T-cell (primary cell): Measurements from ENCODE around the gene MBD4. TPM values are rescaled to one million over a fixed set of nuclear protein-coding genes. Genes with fewer than 3 reads are reported as not detected.
"Not testable (repeated sequence)": the region's sequence is repeated elsewhere in the genome, so short reads cannot be mapped to it uniquely, and the experiment has no call there.

ENCODE experiments used
- ATAC-seq, 4 experiments: fragments of 200-7000 bp in 3 of 4; fragments of 150-1000 bp in 1 of 4; cut with Tn5 transposase; replicated peaks in 1 of 4; 1 replicate in 3 of 4; 2 replicates in 1 of 4; pipeline ENCODE4 v1.10.0; 2021; ENCODE audit warnings: moderate library complexity in 3 of 4, mild to moderate bottlenecking in 2 of 4, moderate number of reproducible peaks in 1 of 4
- CTCF ChIA-PET, 2 donors: fragments of 300-600 bp; sonication (Branson Sonifier 250); formaldehyde crosslinking; loops; one replicate each; lab custom pipeline; 2022; ENCODE audit warnings: antibody characterized with exemption in 2 of 2; lab: Charles Lee
- POLR2A ChIA-PET, 2 donors: fragments of 300-600 bp; sonication (Branson Sonifier 250); formaldehyde crosslinking; loops; one replicate each; lab custom pipeline; 2022; ENCODE audit warnings: antibody characterized with exemption in 2 of 2; lab: Charles Lee
- DNase-seq, 35 experiments: peaks; one replicate each; pipeline versions ENCODE4 v3.0.0 to v3.0.0-alpha.2; 2013 to 2023
- H3K27ac ChIP-seq: one replicate; pipeline ENCODE4 v1.5.1; 2013; ENCODE audit warnings: low read length
- H3K27me3 ChIP-seq, 2 experiments: replicated peaks in 1 of 2; 1 replicate in 1 of 2; 2 replicates in 1 of 2; pipeline versions ENCODE4 v1.6.1 to v1.7.0; 2013; ENCODE audit warnings: low read length in 1 of 2, mixed read lengths in 1 of 2; ENCODE audit not compliant: control insufficient read depth in 2 of 2, insufficient read depth in 2 of 2; ENCODE audit errors: extremely low read depth in 1 of 2
- H3K36me3 ChIP-seq, 2 donors: 1 replicate in 1 of 2; 2 replicates in 1 of 2; pipeline versions ENCODE4 v1.6.1 to v1.7.0; 2013; ENCODE audit warnings: low read length in 1 of 2; ENCODE audit not compliant: control insufficient read depth in 2 of 2, insufficient read depth in 1 of 2; ENCODE audit errors: extremely low read depth in 1 of 2
- H3K4me1 ChIP-seq, 2 experiments: 1 replicate in 1 of 2; 2 replicates in 1 of 2; pipeline versions ENCODE4 v1.6.1 to v1.7.0; 2013; ENCODE audit warnings: low read length in 2 of 2, mixed read lengths in 1 of 2; ENCODE audit not compliant: insufficient read depth in 2 of 2, control insufficient read depth in 1 of 2; ENCODE audit errors: extremely low read depth in 1 of 2
- H3K4me3 ChIP-seq, 2 donors: 1 replicate in 1 of 2; 2 replicates in 1 of 2; pipeline versions ENCODE4 v1.5.1 to v1.7.0; 2013; ENCODE audit warnings: mild to moderate bottlenecking in 2 of 2, low read length in 1 of 2, moderate library complexity in 1 of 2; ENCODE audit not compliant: control insufficient read depth in 1 of 2; ENCODE audit errors: extremely low read depth in 1 of 2
- H3K9me3 ChIP-seq: 2 replicates; pipeline ENCODE4 v1.7.0; 2013
- H3K27ac Mint-ChIP-seq, 2 donors: one replicate each; pipeline ENCODE4 v1.8.0; 2020 to 2021; ENCODE audit warnings: mild to moderate bottlenecking in 2 of 2, mixed read lengths in 2 of 2
- H3K27me3 Mint-ChIP-seq, 2 donors: one replicate each; pipeline ENCODE4 v1.8.0; 2021 to 2022; ENCODE audit warnings: mixed read lengths in 2 of 2
- H3K36me3 Mint-ChIP-seq: one replicate; pipeline ENCODE4 v1.8.0; 2021; ENCODE audit warnings: mixed read lengths
- H3K4me1 Mint-ChIP-seq, 3 donors: one replicate each; pipeline ENCODE4 v1.8.0; 2020 to 2022; ENCODE audit warnings: mixed read lengths in 3 of 3, mild to moderate bottlenecking in 1 of 3
- H3K4me3 Mint-ChIP-seq, 3 donors: one replicate each; pipeline ENCODE4 v1.8.0; 2020 to 2022; ENCODE audit warnings: mild to moderate bottlenecking in 3 of 3, mixed read lengths in 3 of 3, moderate library complexity in 3 of 3
- H3K9me3 Mint-ChIP-seq, 3 donors: one replicate each; pipeline ENCODE4 v1.8.0; 2020 to 2022; ENCODE audit warnings: mixed read lengths in 3 of 3
- WGBS: methylation state at CpG from one replicate; pipeline ENCODE4 v1.1.5; 2013; ENCODE audit warnings: missing lambda C conversion rate; ENCODE audit not compliant: insufficient coverage; 5-methylcytosine and 5-hydroxymethylcytosine counted together
- total RNA-seq, 35 experiments: library from RNA in 6 of 35; stranded (reverse) in 6 of 35; fragments of 120-200 nt in 1 of 35; gene quantifications; one replicate each; pipeline versions ENCODE4 v1.2.1 to v1.2.4 and lab custom pipeline; 2013 to 2026

The MBD4 gene
- total RNA-seq, 5 donors from 2014 or later (not counting 1 experiment from before 2014, with no cell fraction given), result 43.1 to 59.4 (median 45.2) TPM

- H3K4me3 ChIP-seq, ATAC-seq, H3K27me3 ChIP-seq, H3K4me3 Mint-ChIP-seq, POLR2A ChIA-PET, H3K27me3 Mint-ChIP-seq, H3K9me3 ChIP-seq, H3K27ac Mint-ChIP-seq, H3K27ac ChIP-seq, DNase-seq, H3K9me3 Mint-ChIP-seq, CTCF ChIA-PET: not testable (repeated sequence)
- 92% methylated on average over 2 of the region's 17 CpGs for WGBS
- peaks cover 34 to 44% (median 38%) of the 10 kb centered on the region in 3 donors for H3K4me1 Mint-ChIP-seq
- Histone ChIP-seq H3K36me3 (peaks cover 6 to 48% of the 10 kb centered on the region in 2 donors), H3K4me1 (peaks cover 2 to 16% of the 10 kb centered on the region in 2 experiments)
- H3K36me3 Mint-ChIP-seq, result peaks cover 37% of the 10 kb centered on the region
Measured at GRCh38 chr3:129393760-129394564, 45.8 kb downstream of the MBD4 start.

GRCh38 chr3:129393271-129393670 lies 46.5 kb downstream of the MBD4 start:
- H3K36me3 Mint-ChIP-seq, result peaks cover 39% of the 10 kb centered on the region
- Histone ChIP-seq H3K27me3 (no peaks in the 10 kb centered on the region), H3K27ac (no peak overlapping the region), H3K4me1 (peaks cover under 1 to 9% of the 10 kb centered on the region in 2 experiments), H3K4me3 (no peak overlapping the region), H3K36me3 (peaks cover 6 to 51% of the 10 kb centered on the region in 2 donors), H3K9me3 (no peaks in the 10 kb centered on the region)
- DNase-seq (no peak), ATAC-seq (no peak)
- POLR2A ChIA-PET, result no interaction called here
- H3K27me3 Mint-ChIP-seq, result no peaks in the 10 kb centered on the region
- H3K9me3 Mint-ChIP-seq, result no peaks in the 10 kb centered on the region
- 85% methylated on average over 3 of the region's 6 CpGs for WGBS
- peaks cover 30 to 37% (median 32%) of the 10 kb centered on the region in 3 donors for H3K4me1 Mint-ChIP-seq
- no peak overlapping the region for H3K27ac Mint-ChIP-seq
- CTCF ChIA-PET, result no interaction called here
- no peak overlapping the region for H3K4me3 Mint-ChIP-seq

DNA sequence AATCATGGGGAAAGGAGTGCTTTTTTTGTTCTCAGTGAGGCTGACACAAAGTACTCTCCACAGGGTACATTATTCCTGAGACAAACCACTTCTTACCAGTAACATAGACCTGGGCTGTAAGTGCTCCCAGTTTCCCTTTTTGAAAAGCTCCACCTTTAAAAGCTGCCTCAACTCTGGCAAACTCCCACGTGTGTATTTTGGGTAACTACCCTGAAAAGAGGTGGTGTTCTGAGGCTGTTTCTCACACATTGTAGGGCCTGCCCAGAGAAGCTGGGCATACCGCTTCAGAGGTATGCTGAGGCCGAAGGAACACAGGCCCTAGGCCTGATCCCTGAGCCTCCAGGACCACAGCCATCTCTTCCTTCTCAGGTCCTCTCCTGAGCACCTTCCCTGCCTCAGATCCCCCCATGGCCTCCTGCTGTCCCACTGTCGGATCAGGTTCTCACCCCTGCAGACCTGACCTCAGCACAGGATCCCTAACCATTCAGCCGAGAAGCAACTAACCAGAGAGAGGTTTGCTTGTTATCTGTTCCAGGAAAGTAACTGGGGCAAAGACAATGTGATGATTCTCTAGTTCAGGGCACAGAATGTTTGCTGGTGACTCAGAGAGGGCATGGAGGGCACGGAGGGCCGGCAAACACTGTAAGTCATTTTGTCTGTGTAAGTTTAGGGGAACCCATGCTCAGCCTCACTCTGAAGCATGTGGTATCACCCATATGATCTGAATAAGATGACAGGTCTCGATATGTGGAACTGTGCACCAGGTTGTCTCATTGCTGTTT lies 47.5 kb downstream of the MBD4 start:
- H3K9me3 ChIP-seq, ATAC-seq, H3K27me3 ChIP-seq, H3K27ac Mint-ChIP-seq, H3K4me3 ChIP-seq, DNase-seq, H3K4me3 Mint-ChIP-seq, H3K27me3 Mint-ChIP-seq, H3K4me1 ChIP-seq, H3K27ac ChIP-seq, CTCF ChIA-PET, H3K9me3 Mint-ChIP-seq, POLR2A ChIA-PET: not testable (repeated sequence)
- Mint-ChIP-seq H3K36me3 (peaks cover 44% of the 10 kb centered on the region), H3K4me1 (peaks cover 20 to 27% (median 23%) of the 10 kb centered on the region in 3 donors)
- H3K36me3 ChIP-seq, result peaks cover 6 to 60% of the 10 kb centered on the region in 2 donors
- 100% methylated on average over 1 of the region's 8 CpGs for WGBS

DNA sequence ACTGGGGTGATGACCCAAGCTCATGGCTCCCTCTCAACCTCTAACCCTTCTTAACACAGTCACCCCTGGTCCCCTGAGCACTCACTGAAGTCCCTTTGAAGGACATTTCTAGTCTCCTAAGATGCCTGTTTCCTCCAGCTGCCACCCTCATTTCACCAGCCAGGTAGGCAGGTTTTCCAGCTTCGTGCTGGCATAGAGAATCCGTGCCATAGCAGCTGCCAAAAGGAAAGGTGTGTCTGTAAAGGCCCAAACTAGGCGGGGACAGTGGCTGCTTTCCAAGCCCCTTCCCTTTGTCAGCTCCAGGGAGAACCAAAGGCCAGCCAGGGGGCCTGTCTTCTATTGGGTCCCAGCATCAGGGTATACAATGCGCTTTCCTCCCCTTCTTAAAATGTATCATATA lies 48.2 kb downstream of the MBD4 start:
- POLR2A ChIA-PET, result interaction anchor here in 1 of 2 donors (0.6 kb wide), 1 partner anchor 8 kb away, joined by 6 read pairs; no protein-coding TSS in a partner anchor
- H3K4me3 Mint-ChIP-seq, ATAC-seq, H3K27ac Mint-ChIP-seq, H3K27me3 Mint-ChIP-seq, H3K27ac ChIP-seq, H3K9me3 ChIP-seq, H3K4me1 ChIP-seq, CTCF ChIA-PET, H3K4me3 ChIP-seq, DNase-seq, H3K9me3 Mint-ChIP-seq, H3K27me3 ChIP-seq: not testable (repeated sequence)
- no CpG with 5 or more reads among the region's 4 CpGs for WGBS
- peaks cover 6 to 63% of the 10 kb centered on the region in 2 donors for H3K36me3 ChIP-seq
- Mint-ChIP-seq H3K4me1 (peaks cover 13 to 20% (median 15%) of the 10 kb centered on the region in 3 donors), H3K36me3 (peaks cover 50% of the 10 kb centered on the region)

GRCh38 chr3:129389572-129389937 lies 50.2 kb downstream of the MBD4 start:
- CTCF ChIA-PET, result no interaction called here
- no peak overlapping the region for H3K27ac Mint-ChIP-seq
- no peaks in the 10 kb centered on the region for H3K27me3 ChIP-seq
- H3K9me3 Mint-ChIP-seq, result no peaks in the 10 kb centered on the region
- H3K4me1 Mint-ChIP-seq, result peaks cover 0 to 1% (median 0%) of the 10 kb centered on the region in 3 donors
- H3K36me3 Mint-ChIP-seq, result peaks cover 47% of the 10 kb centered on the region
- no peaks in the 10 kb centered on the region for H3K9me3 ChIP-seq
- WGBS, result no CpG with 5 or more reads among the region's 3 CpGs
- H3K27me3 Mint-ChIP-seq, result no peaks in the 10 kb centered on the region
- DNase-seq (no peak), ATAC-seq (no peak)
- H3K4me3 Mint-ChIP-seq, result no peak overlapping the region
- no peaks in the 10 kb centered on the region for H3K4me1 ChIP-seq
- POLR2A ChIA-PET, result no interaction called here
- H3K27ac ChIP-seq, result no peak overlapping the region
- peaks cover 6 to 53% of the 10 kb centered on the region in 2 donors for H3K36me3 ChIP-seq
- H3K4me3 ChIP-seq, result no peak overlapping the region

DNA sequence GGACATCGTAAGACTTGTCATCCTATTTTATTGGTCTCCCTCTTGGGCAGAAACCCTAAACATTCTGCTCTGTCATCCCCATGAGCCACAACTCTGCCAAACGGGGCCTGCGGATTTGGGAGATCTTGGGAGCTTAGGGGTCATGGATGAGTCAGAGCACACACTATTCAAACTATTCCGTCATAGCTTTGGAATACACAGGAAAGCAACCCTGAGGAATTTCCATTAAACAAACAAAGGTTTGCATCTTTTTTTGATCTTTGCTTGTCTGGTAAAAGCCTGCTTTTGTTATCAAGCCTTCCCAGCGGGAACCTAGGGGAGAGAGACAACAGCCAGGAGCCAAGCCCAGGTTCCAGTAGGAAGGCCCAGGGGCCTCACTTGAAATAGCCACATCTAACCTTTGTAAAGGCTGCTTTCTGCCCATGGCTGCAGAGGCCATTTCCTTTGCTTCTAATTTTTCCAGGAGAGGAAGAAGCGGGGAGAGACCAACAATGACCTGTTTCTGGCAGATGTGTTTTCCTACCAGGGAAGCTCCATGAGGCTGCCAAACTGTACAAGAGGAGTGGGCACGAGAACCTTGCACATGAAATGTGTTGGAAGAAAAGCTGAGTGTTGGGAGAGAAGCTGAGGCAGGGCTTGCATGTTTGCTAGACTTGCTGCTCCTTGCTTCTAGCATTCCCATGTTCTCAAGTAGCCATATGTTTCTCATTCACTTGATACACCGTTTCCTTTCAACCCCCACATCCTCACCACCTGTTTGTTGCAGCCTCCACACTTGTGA lies 50.8 kb downstream of the MBD4 start:
- H3K27ac ChIP-seq, H3K9me3 ChIP-seq, DNase-seq, H3K27me3 Mint-ChIP-seq, H3K27ac Mint-ChIP-seq, H3K4me3 ChIP-seq, H3K27me3 ChIP-seq, H3K9me3 Mint-ChIP-seq, CTCF ChIA-PET, H3K4me3 Mint-ChIP-seq, H3K4me1 Mint-ChIP-seq, ATAC-seq, H3K4me1 ChIP-seq, POLR2A ChIA-PET: not testable (repeated sequence)
- peaks cover 6 to 53% of the 10 kb centered on the region in 2 donors for H3K36me3 ChIP-seq
- peaks cover 46% of the 10 kb centered on the region for H3K36me3 Mint-ChIP-seq
- WGBS, result 100% methylated on average over 2 of the region's 8 CpGs
